ENCODE measurements around the gene GATA1.

DNA sequence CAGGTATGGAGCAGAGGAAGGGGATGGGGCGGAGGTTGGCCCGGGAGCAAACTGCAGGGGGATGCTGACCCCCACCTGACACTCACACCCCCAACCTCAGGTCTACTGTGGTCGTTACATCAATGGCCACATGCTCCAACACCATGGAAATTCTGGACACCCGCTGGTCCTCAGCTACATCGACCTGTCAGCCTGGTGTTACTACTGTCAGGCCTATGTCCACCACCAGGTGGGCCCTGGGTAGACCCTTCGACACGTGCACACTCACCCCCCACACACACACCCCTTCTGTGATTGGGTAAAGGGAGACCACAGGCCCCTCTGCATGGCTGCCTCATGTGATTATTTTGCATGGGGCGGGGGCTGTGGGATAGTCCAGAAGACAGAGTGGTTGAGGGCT is 37.7 kb downstream of the GATA1 start:
- TF ChIP-seq, protein P1, sequence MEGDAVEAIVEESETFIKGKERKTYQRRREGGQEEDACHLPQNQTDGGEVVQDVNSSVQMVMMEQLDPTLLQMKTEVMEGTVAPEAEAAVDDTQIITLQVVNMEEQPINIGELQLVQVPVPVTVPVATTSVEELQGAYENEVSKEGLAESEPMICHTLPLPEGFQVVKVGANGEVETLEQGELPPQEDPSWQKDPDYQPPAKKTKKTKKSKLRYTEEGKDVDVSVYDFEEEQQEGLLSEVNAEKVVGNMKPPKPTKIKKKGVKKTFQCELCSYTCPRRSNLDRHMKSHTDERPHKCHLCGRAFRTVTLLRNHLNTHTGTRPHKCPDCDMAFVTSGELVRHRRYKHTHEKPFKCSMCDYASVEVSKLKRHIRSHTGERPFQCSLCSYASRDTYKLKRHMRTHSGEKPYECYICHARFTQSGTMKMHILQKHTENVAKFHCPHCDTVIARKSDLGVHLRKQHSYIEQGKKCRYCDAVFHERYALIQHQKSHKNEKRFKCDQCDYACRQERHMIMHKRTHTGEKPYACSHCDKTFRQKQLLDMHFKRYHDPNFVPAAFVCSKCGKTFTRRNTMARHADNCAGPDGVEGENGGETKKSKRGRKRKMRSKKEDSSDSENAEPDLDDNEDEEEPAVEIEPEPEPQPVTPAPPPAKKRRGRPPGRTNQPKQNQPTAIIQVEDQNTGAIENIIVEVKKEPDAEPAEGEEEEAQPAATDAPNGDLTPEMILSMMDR (IDR thresholded peaks at IDR 0.05) = no peak
- TF ChIP-seq POLR2AphosphoS5 (IDR thresholded peaks at IDR 0.05) = no peak
- no peak for TF ChIP-seq EP300 (IDR thresholded peaks at IDR 0.05)
- TF ChIP-seq POLR2A (IDR thresholded peaks at IDR 0.05) = no peak
